Smooth muscle cell (in vitro differentiated cells): ENCODE results near the gene MECP2. TPM values are rescaled to one million over a fixed set of nuclear protein-coding genes. Genes with fewer than 3 reads are reported as not detected.

Experiments used
- DNase-seq: peaks from one replicate; lab custom pipeline; 2025; ENCODE audit not compliant: unreplicated experiment; lab: John Stamatoyannopoulos, UW
- H2AFZ ChIP-seq: fragments of 200-600 bp; sonication (generic); 2 replicates; pipeline ENCODE4 v1.6.0; 2016; ENCODE audit warnings: antibody characterized with exemption, low read depth, mild to moderate bottlenecking
- H3F3A ChIP-seq: fragments of 200-600 bp; sonication (generic); 2 replicates; pipeline ENCODE4 v1.6.0; 2017; ENCODE audit warnings: antibody characterized with exemption, low read depth
- H3K27ac ChIP-seq: fragments of 200-600 bp; sonication (generic); 2 replicates; pipeline ENCODE4 v1.5.1; 2016; ENCODE audit warnings: low read depth, mild to moderate bottlenecking
- H3K27me3 ChIP-seq: fragments of 200-600 bp; sonication (generic); 2 replicates; pipeline ENCODE4 v1.6.1; 2016; ENCODE audit warnings: low read depth, mild to moderate bottlenecking
- H3K36me3 ChIP-seq: fragments of 200-600 bp; sonication (generic); 2 replicates; pipeline ENCODE4 v1.5.1; 2016; ENCODE audit warnings: low read depth
- H3K4me1 ChIP-seq: fragments of 200-600 bp; sonication (generic); 2 replicates; pipeline ENCODE4 v1.5.1; 2016; ENCODE audit warnings: low read depth
- H3K4me2 ChIP-seq: fragments of 200-600 bp; sonication (generic); 2 replicates; pipeline ENCODE4 v1.6.0; 2016; ENCODE audit warnings: mild to moderate bottlenecking
- H3K4me3 ChIP-seq: fragments of 200-600 bp; sonication (generic); 2 replicates; pipeline ENCODE4 v1.5.1; 2016; ENCODE audit warnings: mild to moderate bottlenecking
- H3K79me2 ChIP-seq: fragments of 200-600 bp; sonication (generic); 2 replicates; pipeline ENCODE4 v1.6.0; 2016; ENCODE audit warnings: low read depth, mild to moderate bottlenecking
- H3K9ac ChIP-seq: fragments of 200-600 bp; sonication (generic); 2 replicates; pipeline ENCODE4 v1.6.0; 2016; ENCODE audit warnings: low read depth
- H3K9me3 ChIP-seq: fragments of 200-600 bp; sonication (generic); replicated peaks from 2 replicates; pipeline ENCODE4 v1.5.1; 2016; ENCODE audit warnings: low read depth
- H4K20me1 ChIP-seq: fragments of 200-600 bp; sonication (generic); 2 replicates; pipeline ENCODE4 v1.6.0; 2016; ENCODE audit warnings: low read depth
- WGBS: methylation state at CpG from one replicate; pipeline ENCODE4 v1.1.7; 2016; ENCODE audit warnings: low lambda C conversion rate; 5-methylcytosine and 5-hydroxymethylcytosine counted together
- polyA plus RNA-seq: library from polyadenylated mRNA; unstranded; fragments of >200 nt; fragmentation: Nextera tagmentation; extraction: Ambion mirVana; gene quantifications from 2 replicates; pipeline ENCODE4 v1.2.1, GENCODE V29; 2016
- total RNA-seq: library from RNA; depleted of rRNA; stranded (reverse); fragments of >200 nt; gene quantifications from 2 replicates; pipeline ENCODE4 v1.2.3, GENCODE V29; 2014
- TF ChIP-seq, protein P1 (sequence below): fragments of 200-600 bp; sonication (generic); IDR thresholded peaks from 2 replicates; pipeline ENCODE4 v1.5.1; 2017; ENCODE audit warnings: borderline replicate concordance, mild to moderate bottlenecking, antibody characterized with exemption; ENCODE audit not compliant: insufficient read depth, poor library complexity, severe bottlenecking

MECP2 gene
- total and polyA plus RNA-seq, 2 experiments from 2014 or later: 11.9 to 13.1 TPM

DNA sequence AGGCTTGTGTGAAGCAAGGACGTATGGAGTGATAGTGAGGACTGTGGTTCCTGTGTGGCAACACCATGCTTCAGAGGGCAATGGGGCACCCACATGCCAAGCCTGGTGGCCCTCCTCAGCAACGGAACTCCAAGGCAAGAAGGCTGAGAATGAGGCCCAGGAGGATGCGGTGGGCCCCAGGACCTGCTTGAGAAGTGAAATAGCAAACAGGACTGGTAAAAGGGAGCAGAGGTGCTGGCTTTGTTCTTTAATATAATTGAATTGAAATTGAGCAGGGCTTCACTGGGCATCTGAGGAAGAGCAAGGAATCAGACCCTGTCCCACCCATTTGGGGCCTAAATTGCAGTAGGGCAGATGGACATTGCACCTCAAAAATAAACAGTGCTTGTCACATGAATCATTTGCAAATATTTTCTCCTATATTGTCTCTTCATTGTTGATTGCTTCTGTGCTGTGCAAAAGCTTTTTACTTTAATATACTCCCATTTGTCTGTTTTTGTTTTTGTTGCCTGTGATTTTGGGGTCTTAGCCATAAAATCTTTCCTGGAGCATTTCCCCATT, 122.7 kb downstream of the MECP2 start:
- no peaks in the 10 kb centered on the region for H3K4me1 ChIP-seq
- no peak overlapping the region for H2AFZ ChIP-seq
- peaks cover 8% of the 10 kb centered on the region for H4K20me1 ChIP-seq
- no peak for DNase-seq
- WGBS: 81% methylated on average over 3 of the region's 3 CpGs
- H3K27ac ChIP-seq: no peak overlapping the region
- TF ChIP-seq, protein P1, sequence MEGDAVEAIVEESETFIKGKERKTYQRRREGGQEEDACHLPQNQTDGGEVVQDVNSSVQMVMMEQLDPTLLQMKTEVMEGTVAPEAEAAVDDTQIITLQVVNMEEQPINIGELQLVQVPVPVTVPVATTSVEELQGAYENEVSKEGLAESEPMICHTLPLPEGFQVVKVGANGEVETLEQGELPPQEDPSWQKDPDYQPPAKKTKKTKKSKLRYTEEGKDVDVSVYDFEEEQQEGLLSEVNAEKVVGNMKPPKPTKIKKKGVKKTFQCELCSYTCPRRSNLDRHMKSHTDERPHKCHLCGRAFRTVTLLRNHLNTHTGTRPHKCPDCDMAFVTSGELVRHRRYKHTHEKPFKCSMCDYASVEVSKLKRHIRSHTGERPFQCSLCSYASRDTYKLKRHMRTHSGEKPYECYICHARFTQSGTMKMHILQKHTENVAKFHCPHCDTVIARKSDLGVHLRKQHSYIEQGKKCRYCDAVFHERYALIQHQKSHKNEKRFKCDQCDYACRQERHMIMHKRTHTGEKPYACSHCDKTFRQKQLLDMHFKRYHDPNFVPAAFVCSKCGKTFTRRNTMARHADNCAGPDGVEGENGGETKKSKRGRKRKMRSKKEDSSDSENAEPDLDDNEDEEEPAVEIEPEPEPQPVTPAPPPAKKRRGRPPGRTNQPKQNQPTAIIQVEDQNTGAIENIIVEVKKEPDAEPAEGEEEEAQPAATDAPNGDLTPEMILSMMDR: no peak
- H3K27me3 ChIP-seq: no peaks in the 10 kb centered on the region
- H3K36me3 ChIP-seq: no peaks in the 10 kb centered on the region
- no peaks in the 10 kb centered on the region for H3F3A ChIP-seq
- H3K4me3 ChIP-seq: no peak overlapping the region
- peaks cover 2% of the 10 kb centered on the region for H3K79me2 ChIP-seq
- no peak overlapping the region for H3K9ac ChIP-seq
- no peak overlapping the region for H3K4me2 ChIP-seq
- H3K9me3 ChIP-seq: no peaks in the 10 kb centered on the region

DNA sequence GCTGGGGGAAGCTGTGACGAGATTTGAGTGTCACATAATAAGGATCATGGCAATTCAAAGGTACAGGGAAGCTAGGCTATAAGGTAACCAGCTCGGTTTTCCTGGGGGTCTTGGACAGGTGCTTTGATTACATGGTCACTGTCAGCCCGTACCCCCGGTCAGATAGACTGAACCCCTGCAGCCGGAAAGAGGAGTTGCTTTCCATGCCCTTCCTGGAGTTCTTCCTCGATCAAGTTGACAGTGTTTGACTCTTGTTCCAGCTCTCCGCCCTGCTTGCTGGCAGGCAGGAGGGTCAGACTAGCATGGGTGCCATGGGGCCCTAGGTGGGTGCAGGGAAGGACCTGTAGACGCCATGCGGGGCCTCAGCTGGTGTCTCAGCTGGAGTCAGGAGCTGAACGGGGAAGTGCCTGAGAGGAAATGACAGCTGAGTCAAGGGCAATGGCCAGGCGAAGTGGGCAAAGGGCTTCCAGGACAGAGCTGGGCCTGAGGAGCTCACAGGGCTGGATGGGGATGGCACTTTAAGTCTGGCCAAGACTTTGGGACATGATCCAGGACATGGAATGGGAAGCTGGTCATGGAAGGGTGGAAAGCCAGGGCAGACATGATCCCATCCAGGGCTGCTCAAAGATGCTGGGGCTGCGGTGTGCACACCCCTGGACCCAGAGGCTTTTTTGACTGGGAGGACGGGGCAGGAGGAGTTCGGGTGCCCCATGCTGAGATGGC, 123.4 kb downstream of the MECP2 start:
- WGBS: 83% methylated on average over 14 of the region's 14 CpGs
- Histone ChIP-seq H3K9me3 (no peaks in the 10 kb centered on the region), H2AFZ (no peak overlapping the region), H3K36me3 (no peaks in the 10 kb centered on the region), H3K4me1 (no peaks in the 10 kb centered on the region), H3K4me2 (peak overlapping the region; percentile 87), H4K20me1 (peaks cover 14% of the 10 kb centered on the region), H3K4me3 (no peak overlapping the region), H3K27ac (no peak overlapping the region), H3K9ac (no peak overlapping the region), H3K27me3 (no peaks in the 10 kb centered on the region), H3K79me2 (peaks cover 7% of the 10 kb centered on the region), H3F3A (no peaks in the 10 kb centered on the region)
- no peak for DNase-seq
- TF ChIP-seq, protein P1: no peak

DNA sequence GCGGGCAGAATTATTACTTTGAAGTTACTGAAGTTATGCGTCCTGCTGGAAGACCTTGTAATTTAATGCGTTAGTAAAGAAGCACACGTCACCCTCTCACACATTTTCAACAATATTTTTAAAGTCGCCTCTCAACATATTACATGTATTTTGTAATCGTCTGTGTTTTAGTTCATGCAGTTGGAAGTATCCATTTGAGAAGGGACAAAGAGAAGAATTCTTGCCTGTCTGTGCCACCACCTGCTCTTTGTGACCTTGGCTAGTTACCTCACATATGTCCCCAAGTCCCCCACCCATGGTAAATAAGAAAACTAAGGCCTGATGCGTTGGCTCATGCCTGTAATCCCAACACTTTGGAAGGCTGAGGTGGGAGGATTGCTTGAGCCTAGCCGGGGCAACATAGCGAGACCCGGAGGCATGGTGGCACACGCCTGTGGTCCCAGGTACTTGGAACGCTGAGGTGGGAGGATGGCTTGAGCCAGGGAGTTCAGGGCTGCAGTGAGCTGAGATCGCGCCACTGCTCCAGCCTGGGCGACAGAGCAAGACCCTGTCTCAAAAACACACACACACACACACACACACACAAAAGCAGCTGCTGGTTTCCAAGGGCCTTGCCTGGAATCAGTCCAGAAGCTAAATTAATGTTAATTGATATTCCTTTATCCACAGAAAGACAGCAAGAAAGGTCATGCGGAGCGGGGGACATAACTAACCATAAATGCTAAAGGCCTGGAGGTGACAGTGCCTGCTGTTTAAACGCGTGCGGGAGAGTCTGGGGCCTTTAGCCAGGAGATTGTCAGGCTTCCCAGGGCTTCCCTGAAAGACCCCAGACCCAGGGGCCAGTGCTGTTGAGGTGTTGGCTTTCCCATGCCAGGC, 124.2 kb downstream of the MECP2 start:
- Histone ChIP-seq H3K79me2 (peaks cover 14% of the 10 kb centered on the region), H3K4me1 (no peaks in the 10 kb centered on the region), H3K4me3 (peak overlapping the region; percentile 72), H3K27ac (peak overlapping the region; percentile 99), H3F3A (no peaks in the 10 kb centered on the region), H3K36me3 (no peaks in the 10 kb centered on the region), H4K20me1 (peaks cover 22% of the 10 kb centered on the region), H3K4me2 (peak overlapping the region; percentile 87), H3K27me3 (no peaks in the 10 kb centered on the region), H3K9me3 (no peaks in the 10 kb centered on the region), H3K9ac (peak overlapping the region; percentile 60), H2AFZ (no peak overlapping the region)
- TF ChIP-seq, protein P1: no peak
- no peak for DNase-seq
- 67% methylated on average over 20 of the region's 20 CpGs for WGBS
